B cell (primary cell): ENCODE data around the gene DPYD. TPM values are rescaled to one million over a fixed set of nuclear protein-coding genes. Genes with fewer than 3 reads are reported as not detected.

ENCODE experiments used
- ATAC-seq: fragments of 200-7000 bp; cut with Tn5 transposase; one replicate; pipeline ENCODE4 v1.10.0; 2021; ENCODE audit warnings: low read depth, mild to moderate bottlenecking, moderate number of reproducible peaks, moderate library complexity
- CTCF ChIA-PET: fragments of 350-600 bp; sonication (Branson Sonifier 250); formaldehyde crosslinking; loops from one replicate; lab custom pipeline; 2021; ENCODE audit warnings: antibody characterized with exemption, inconsistent platforms; lab: Charles Lee
- POLR2A ChIA-PET: fragments of 350-600 bp; sonication (Branson Sonifier 250); formaldehyde crosslinking; loops from one replicate; lab custom pipeline; 2021; ENCODE audit warnings: antibody characterized with exemption; lab: Charles Lee
- DNase-seq: peaks from one replicate; pipeline ENCODE4 v3.0.0; 2013
- H2AFZ ChIP-seq: 2 replicates; pipeline ENCODE4 v1.6.1; 2012; ENCODE audit warnings: mild to moderate bottlenecking, low read depth, low read length; ENCODE audit not compliant: insufficient read depth, poor library complexity, severe bottlenecking
- H3K27ac ChIP-seq, 2 donors: 1 replicate in 1 of 2; 2 replicates in 1 of 2; pipeline ENCODE4 v1.5.1; 2012 to 2013; ENCODE audit warnings: low read length in 2 of 2, mild to moderate bottlenecking in 2 of 2, moderate library complexity in 1 of 2
- H3K27me3 ChIP-seq, 4 experiments: fragments of 200-600 bp in 1 of 4; sonication (generic) in 1 of 4; replicated peaks in 1 of 4; 1 replicate in 2 of 4; 2 replicates in 2 of 4; pipeline versions ENCODE4 v1.6.1 to v1.7.0; 2013 to 2016; ENCODE audit warnings: low read length in 3 of 4, mild to moderate bottlenecking in 2 of 4, mixed read lengths in 1 of 4, moderate library complexity in 1 of 4; ENCODE audit not compliant: insufficient read depth in 4 of 4, control insufficient read depth in 3 of 4; ENCODE audit errors: control extremely low read depth in 1 of 4
- H3K36me3 ChIP-seq, 2 experiments: replicated peaks in 1 of 2; 1 replicate in 1 of 2; 2 replicates in 1 of 2; pipeline versions ENCODE4 v1.6.1 to v1.7.1; 2013; ENCODE audit warnings: low read length in 1 of 2; ENCODE audit not compliant: insufficient read depth in 2 of 2, control insufficient read depth in 1 of 2; ENCODE audit errors: control extremely low read depth in 1 of 2, extremely low read depth in 1 of 2
- H3K4me1 ChIP-seq, 2 donors: fragments of 200-600 bp in 1 of 2; sonication (generic) in 1 of 2; 1 replicate in 1 of 2; 2 replicates in 1 of 2; pipeline versions ENCODE4 v1.5.1 to v1.6.1; 2013 to 2017; ENCODE audit warnings: low read length in 2 of 2; ENCODE audit not compliant: control insufficient read depth in 2 of 2, insufficient read depth in 2 of 2
- H3K4me2 ChIP-seq: replicated peaks from 2 replicates; pipeline ENCODE3; 2012; ENCODE audit warnings: mild to moderate bottlenecking, low read depth, low read length; ENCODE audit not compliant: poor library complexity, severe bottlenecking
- H3K4me3 ChIP-seq, 5 experiments: fragments of 200-600 bp in 1 of 5; sonication (generic) in 1 of 5; 1 replicate in 3 of 5; 2 replicates in 2 of 5; pipeline versions ENCODE4 v1.5.1 to v1.7.0; 2011 to 2016; ENCODE audit warnings: low read length in 4 of 5, mild to moderate bottlenecking in 4 of 5, low read depth in 2 of 5, control low read depth in 1 of 5, moderate library complexity in 1 of 5; ENCODE audit not compliant: insufficient read depth in 1 of 5; ENCODE audit errors: control extremely low read depth in 1 of 5, extremely low read depth in 1 of 5
- H3K79me2 ChIP-seq: fragments of 200-600 bp; sonication (generic); one replicate; pipeline ENCODE4 v1.6.0; 2016; ENCODE audit warnings: low read length; ENCODE audit not compliant: control insufficient read depth, insufficient read depth
- H3K9ac ChIP-seq: fragments of 200-600 bp; sonication (generic); 2 replicates; pipeline ENCODE4 v1.6.1; 2017; ENCODE audit warnings: mild to moderate bottlenecking, low read length, moderate library complexity
- H3K9me3 ChIP-seq, 3 donors: one replicate each; pipeline versions ENCODE4 v1.6.1 to v1.7.1; 2013; ENCODE audit warnings: low read length in 2 of 3; ENCODE audit not compliant: control insufficient read depth in 2 of 3, insufficient read depth in 1 of 3; ENCODE audit errors: control extremely low read depth in 1 of 3
- H4K20me1 ChIP-seq: 2 replicates; pipeline ENCODE4 v1.6.0; 2012; ENCODE audit warnings: mild to moderate bottlenecking, low read length; ENCODE audit not compliant: insufficient read depth, control insufficient read depth, poor library complexity, severe bottlenecking
- H3K27ac Mint-ChIP-seq: one replicate; pipeline ENCODE4 v1.8.0; 2021; ENCODE audit warnings: mixed read lengths
- H3K27me3 Mint-ChIP-seq: one replicate; pipeline ENCODE4 v1.8.0; 2021; ENCODE audit warnings: mixed read lengths
- H3K4me1 Mint-ChIP-seq: one replicate; pipeline ENCODE4 v1.8.0; 2021; ENCODE audit warnings: mixed read lengths
- H3K4me3 Mint-ChIP-seq: one replicate; pipeline ENCODE4 v1.8.0; 2021; ENCODE audit warnings: mixed read lengths
- H3K9me3 Mint-ChIP-seq: one replicate; pipeline ENCODE4 v1.8.0; 2022; ENCODE audit warnings: mixed read lengths; ENCODE audit not compliant: insufficient read depth
- EZH2 ChIP-seq: IDR thresholded peaks from 2 replicates; pipeline ENCODE4 v1.6.1; 2012; ENCODE audit warnings: borderline replicate concordance, low read depth, mild to moderate bottlenecking, moderate library complexity, low read length; ENCODE audit not compliant: insufficient read depth, poor library complexity, severe bottlenecking
- WGBS: methylation state at CpG from one replicate; pipeline ENCODE4 v1.1.5; 2013; ENCODE audit warnings: missing lambda C conversion rate; ENCODE audit not compliant: insufficient coverage; 5-methylcytosine and 5-hydroxymethylcytosine counted together
- intact Hi-C: fragments of 100-400 bp; cut with micrococcal nuclease; formaldehyde crosslinking; loops from one replicate; pipeline ENCODE4 v1.10.0; 2022
- polyA plus RNA-seq: library from polyadenylated mRNA; depleted of rRNA; stranded (reverse); fragments of >200 nt; gene quantifications from 2 replicates; pipeline ENCODE4 v1.2.3, GENCODE V29; 2012
- total RNA-seq, 2 donors: library from RNA; stranded (reverse); fragments of 120-200 nt in 1 of 2; gene quantifications; 1 replicate in 1 of 2; 2 replicates in 1 of 2; pipeline versions ENCODE4 v1.2.3 to v1.2.4, GENCODE V29; 2013 to 2022
- TF ChIP-seq, protein P1 (sequence below): fragments of 200-600 bp; IDR thresholded peaks from one replicate; pipeline ENCODE4 v1.8.0; 2022; ENCODE audit warnings: antibody characterized with exemption, mild to moderate bottlenecking

DPYD gene
- total and polyA plus RNA-seq, 2 donors (not counting 1 experiment from before 2014, with no cell fraction given): 4.2 to 19.0 TPM

DNA sequence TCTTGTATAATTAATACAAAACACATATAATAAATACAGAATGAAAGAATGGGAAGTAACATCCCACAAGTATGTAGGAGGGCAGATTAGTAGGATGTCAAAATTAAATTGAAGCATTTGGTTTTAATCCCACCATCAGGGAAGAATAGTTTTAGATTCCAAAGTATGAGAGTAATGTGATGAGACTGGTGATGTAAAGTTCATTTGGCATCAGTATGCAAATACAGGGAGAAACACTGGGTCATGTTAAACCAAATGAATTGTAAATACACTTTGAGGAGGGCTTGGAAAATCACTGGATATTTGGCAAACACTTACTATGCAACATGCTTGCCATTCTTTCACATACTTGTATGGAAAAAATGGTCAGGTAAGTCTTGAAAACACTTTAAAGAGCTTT, 358.8 kb downstream of the DPYD start:
- H3K9ac ChIP-seq: no peak overlapping the region
- peaks cover 2% of the 10 kb centered on the region for H3K9me3 Mint-ChIP-seq
- no peaks in the 10 kb centered on the region for H3K27me3 Mint-ChIP-seq
- no peak overlapping the region for H3K4me3 ChIP-seq
- peaks cover 0 to 4% (median 1%) of the 10 kb centered on the region in 3 donors for H3K9me3 ChIP-seq
- H3K36me3 ChIP-seq: no peaks in the 10 kb centered on the region
- no peaks in the 10 kb centered on the region for H3K79me2 ChIP-seq
- no peaks in the 10 kb centered on the region for H3K4me1 Mint-ChIP-seq
- H3K4me2 ChIP-seq: no peak overlapping the region
- DNase-seq (no peak), ATAC-seq (no peak)
- no peak overlapping the region for H2AFZ ChIP-seq
- no peak overlapping the region for H3K27ac ChIP-seq
- TF ChIP-seq, protein P1, sequence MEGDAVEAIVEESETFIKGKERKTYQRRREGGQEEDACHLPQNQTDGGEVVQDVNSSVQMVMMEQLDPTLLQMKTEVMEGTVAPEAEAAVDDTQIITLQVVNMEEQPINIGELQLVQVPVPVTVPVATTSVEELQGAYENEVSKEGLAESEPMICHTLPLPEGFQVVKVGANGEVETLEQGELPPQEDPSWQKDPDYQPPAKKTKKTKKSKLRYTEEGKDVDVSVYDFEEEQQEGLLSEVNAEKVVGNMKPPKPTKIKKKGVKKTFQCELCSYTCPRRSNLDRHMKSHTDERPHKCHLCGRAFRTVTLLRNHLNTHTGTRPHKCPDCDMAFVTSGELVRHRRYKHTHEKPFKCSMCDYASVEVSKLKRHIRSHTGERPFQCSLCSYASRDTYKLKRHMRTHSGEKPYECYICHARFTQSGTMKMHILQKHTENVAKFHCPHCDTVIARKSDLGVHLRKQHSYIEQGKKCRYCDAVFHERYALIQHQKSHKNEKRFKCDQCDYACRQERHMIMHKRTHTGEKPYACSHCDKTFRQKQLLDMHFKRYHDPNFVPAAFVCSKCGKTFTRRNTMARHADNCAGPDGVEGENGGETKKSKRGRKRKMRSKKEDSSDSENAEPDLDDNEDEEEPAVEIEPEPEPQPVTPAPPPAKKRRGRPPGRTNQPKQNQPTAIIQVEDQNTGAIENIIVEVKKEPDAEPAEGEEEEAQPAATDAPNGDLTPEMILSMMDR: no peak
- no peak for TF ChIP-seq EZH2
- no peaks in the 10 kb centered on the region for H3K27me3 ChIP-seq
- no peak overlapping the region for H3K4me3 Mint-ChIP-seq
- H3K27ac Mint-ChIP-seq: no peak overlapping the region
- intact Hi-C loops: no loop called here
- H3K4me1 ChIP-seq: no peaks in the 10 kb centered on the region
- ChIA-PET CTCF (no interaction called here), POLR2A (no interaction called here)
- H4K20me1 ChIP-seq: no peaks in the 10 kb centered on the region

DNA sequence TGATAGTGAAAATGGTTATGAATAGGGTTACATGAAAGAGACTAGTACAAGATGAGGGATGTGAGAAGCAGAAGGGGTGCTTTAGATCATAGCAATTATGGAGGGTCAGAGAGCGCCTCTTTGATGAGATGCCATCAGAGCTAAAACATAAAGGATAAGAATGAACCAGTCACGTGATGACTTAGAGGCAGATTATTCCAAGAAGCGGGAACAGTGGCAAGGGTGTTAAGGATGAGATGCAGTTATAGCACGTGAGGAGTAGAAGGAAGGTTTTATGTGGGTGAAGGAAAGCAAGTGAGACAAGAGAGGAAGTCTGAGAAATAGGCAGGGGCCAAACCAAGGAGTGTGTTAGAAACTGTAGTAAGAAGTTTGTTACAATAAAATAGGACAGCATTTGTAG, 360.1 kb downstream of the DPYD start:
- Mint-ChIP-seq H3K27me3 (no peaks in the 10 kb centered on the region), H3K27ac (no peak overlapping the region), H3K9me3 (peaks cover 2% of the 10 kb centered on the region), H3K4me3 (no peak overlapping the region), H3K4me1 (no peaks in the 10 kb centered on the region)
- no peaks in the 10 kb centered on the region for H3K79me2 ChIP-seq
- no peak overlapping the region for H3K4me2 ChIP-seq
- no peak for TF ChIP-seq EZH2
- TF ChIP-seq, protein P1: no peak
- no peaks in the 10 kb centered on the region for H4K20me1 ChIP-seq
- peaks cover 0 to 4% (median 1%) of the 10 kb centered on the region in 3 donors for H3K9me3 ChIP-seq
- DNase-seq: no peak
- CTCF ChIA-PET: no interaction called here
- no peaks in the 10 kb centered on the region for H3K27me3 ChIP-seq
- H3K36me3 ChIP-seq: no peaks in the 10 kb centered on the region
- no peak for ATAC-seq
- intact Hi-C loops: no loop called here
- POLR2A ChIA-PET: no interaction called here
- H3K9ac ChIP-seq: no peak overlapping the region
- no peak overlapping the region for H3K4me3 ChIP-seq
- no peaks in the 10 kb centered on the region for H3K4me1 ChIP-seq
- WGBS: 93% methylated on average over 4 of the region's 4 CpGs
- no peak overlapping the region for H2AFZ ChIP-seq
- H3K27ac ChIP-seq: no peak overlapping the region
